Liver (tissue), 9 donors: ENCODE measurements around the gene DBH. TPM values are rescaled to one million over a fixed set of nuclear protein-coding genes. Genes with fewer than 3 reads are reported as not detected.

Experiments used
- DNase-seq: peaks from one replicate; pipeline ENCODE4 v3.0.0-alpha.2; 2017; ENCODE audit warnings: low spot score
- H3K27ac ChIP-seq, 2 donors: one replicate each; pipeline ENCODE4 v1.7.0; 2013; ENCODE audit warnings: inconsistent platforms in 2 of 2, low read length in 2 of 2, control low read depth in 1 of 2, low read depth in 1 of 2, mild to moderate bottlenecking in 1 of 2
- H3K27me3 ChIP-seq, 4 donors: one replicate each; pipeline versions ENCODE4 v1.6.1 to v1.7.0; 2013; ENCODE audit warnings: low read length in 3 of 4, inconsistent platforms in 1 of 4, mild to moderate bottlenecking in 1 of 4, moderate library complexity in 1 of 4; ENCODE audit not compliant: control insufficient read depth in 4 of 4, insufficient read depth in 4 of 4
- H3K36me3 ChIP-seq, 4 donors: one replicate each; pipeline versions ENCODE4 v1.6.1 to v1.7.0; 2013; ENCODE audit warnings: low read length in 3 of 4, mild to moderate bottlenecking in 3 of 4, low read depth in 1 of 4, moderate library complexity in 1 of 4; ENCODE audit not compliant: control insufficient read depth in 4 of 4, insufficient read depth in 3 of 4
- H3K4me1 ChIP-seq, 4 donors: one replicate each; pipeline versions ENCODE4 v1.6.1 to v1.7.0; 2013; ENCODE audit warnings: low read length in 3 of 4, mild to moderate bottlenecking in 3 of 4, moderate library complexity in 1 of 4; ENCODE audit not compliant: control insufficient read depth in 4 of 4, insufficient read depth in 4 of 4
- H3K4me3 ChIP-seq, 3 donors: one replicate each; pipeline versions ENCODE4 v1.6.1 to v1.7.0; 2013; ENCODE audit warnings: low read length in 3 of 3, control low read depth in 1 of 3, low read depth in 1 of 3, mild to moderate bottlenecking in 1 of 3
- H3K9ac ChIP-seq, 2 donors: one replicate each; pipeline ENCODE4 v1.7.0; 2013; ENCODE audit warnings: low read length in 2 of 2, mild to moderate bottlenecking in 2 of 2, moderate library complexity in 2 of 2, control low read depth in 1 of 2, low read depth in 1 of 2
- H3K9me3 ChIP-seq, 4 donors: one replicate each; pipeline versions ENCODE4 v1.6.1 to v1.7.0; 2013; ENCODE audit warnings: low read length in 3 of 4; ENCODE audit not compliant: control insufficient read depth in 4 of 4
- EGR1 ChIP-seq, 2 donors: IDR thresholded peaks; 2 replicates each; pipeline ENCODE4 v1.6.1; 2016 to 2018; ENCODE audit warnings: antibody characterized with exemption in 2 of 2, low read depth in 2 of 2
- FOXA1 ChIP-seq: IDR thresholded peaks from 2 replicates; pipeline ENCODE4 v1.6.1; 2016; ENCODE audit warnings: antibody characterized with exemption
- FOXA2 ChIP-seq: IDR thresholded peaks from 2 replicates; pipeline ENCODE4 v1.6.1; 2016; ENCODE audit warnings: antibody characterized with exemption
- HNF4A ChIP-seq, 2 donors: conservative IDR thresholded peaks; 2 replicates each; pipeline ENCODE4 v1.6.1; 2016; ENCODE audit warnings: antibody characterized with exemption in 2 of 2, mild to moderate bottlenecking in 2 of 2
- HNF4G ChIP-seq: IDR thresholded peaks from 2 replicates; pipeline ENCODE4 v1.6.1; 2016; ENCODE audit warnings: antibody characterized with exemption
- JUND ChIP-seq, 2 donors: IDR thresholded peaks; 2 replicates each; pipeline ENCODE4 v1.6.1; 2016; ENCODE audit warnings: antibody characterized with exemption in 2 of 2
- MAX ChIP-seq: IDR thresholded peaks from 2 replicates; pipeline ENCODE4 v1.6.1; 2016; ENCODE audit warnings: antibody characterized with exemption
- NR2F2 ChIP-seq: IDR thresholded peaks from 2 replicates; pipeline ENCODE4 v1.6.1; 2016; ENCODE audit warnings: antibody characterized with exemption
- RAD21 ChIP-seq, 2 donors: IDR thresholded peaks; 2 replicates each; pipeline ENCODE4 v1.6.1; 2016; ENCODE audit warnings: antibody characterized with exemption in 2 of 2, mild to moderate bottlenecking in 2 of 2
- REST ChIP-seq: IDR thresholded peaks from 2 replicates; pipeline ENCODE4 v1.6.1; 2016; ENCODE audit warnings: antibody characterized with exemption, mild to moderate bottlenecking
- RXRA ChIP-seq, 2 donors: IDR thresholded peaks; 2 replicates each; pipeline ENCODE4 v1.6.1; 2017 to 2018; ENCODE audit warnings: antibody characterized with exemption in 2 of 2, mild to moderate bottlenecking in 1 of 2
- SP1 ChIP-seq: IDR thresholded peaks from 2 replicates; pipeline ENCODE4 v1.6.1; 2018; ENCODE audit warnings: antibody characterized with exemption, mild to moderate bottlenecking
- TAF1 ChIP-seq: conservative IDR thresholded peaks from 2 replicates; pipeline ENCODE4 v1.6.1; 2016; ENCODE audit warnings: antibody characterized with exemption, mild to moderate bottlenecking
- YY1 ChIP-seq: IDR thresholded peaks from 2 replicates; pipeline ENCODE4 v1.6.1; 2016; ENCODE audit warnings: antibody characterized with exemption, mild to moderate bottlenecking
- ZBTB33 ChIP-seq: IDR thresholded peaks from 2 replicates; pipeline ENCODE4 v1.6.1; 2016; ENCODE audit warnings: antibody characterized with exemption
- WGBS: extraction: QIAGEN DNeasy Blood & Tissue Kit; methylation state at CpG from one replicate; pipeline ENCODE4 v1.1.7; 2013; 5-methylcytosine and 5-hydroxymethylcytosine counted together
- polyA plus RNA-seq, 2 donors: library from polyadenylated mRNA; stranded (reverse) in 1 of 2; unstranded in 1 of 2; fragments of 200-250 nt in 1 of 2; fragments of >200 nt in 1 of 2; fragmentation: Nextera tagmentation in 1 of 2; extraction: Ambion mirVana in 1 of 2; gene quantifications; one replicate each; pipeline versions ENCODE4 v1.2.1 to v1.2.3, GENCODE V29; 2013 to 2015
- total RNA-seq, 2 donors: library from RNA; depleted of rRNA; stranded (reverse); fragments of >200 nt; gene quantifications; one replicate each; pipeline ENCODE4 v1.2.3, GENCODE V29; 2014
- donor health status: healthy.
- donor health status: healthy.
- donor health status: healthy.
- donor health status: healthy.
- donor health status: healthy.

Gene DBH
- total and polyA plus RNA-seq, 4 donors = 0.37 to 21.2 (median 2.5) TPM

- no peaks in the 10 kb centered on the region for H3K36me3 ChIP-seq
- WGBS = 16% methylated on average over 41 of the region's 41 CpGs
- H3K4me1 ChIP-seq = peaks cover 0 to 2% (median 0%) of the 10 kb centered on the region in 4 donors
- no peaks in the 10 kb centered on the region for H3K9me3 ChIP-seq
- peak overlapping the region in 1 of 2 donors; percentile 23 for H3K27ac ChIP-seq
- TF ChIP-seq RXRA (IDR thresholded peaks at IDR 0.05) = no peak
- no peak for TF ChIP-seq RAD21 (IDR thresholded peaks at IDR 0.05)
- TF ChIP-seq MAX = no peak
- TF ChIP-seq HNF4A (conservative IDR thresholded peaks at IDR 0.05) = no peak
- TF ChIP-seq FOXA1 = no peak
- no peak for TF ChIP-seq JUND (IDR thresholded peaks at IDR 0.05)
- TF ChIP-seq SP1 = no peak
- H3K9ac ChIP-seq = no peak overlapping the region
- H3K4me3 ChIP-seq = peak overlapping the region in 1 of 3 donors; percentile 19
- no peak for DNase-seq
- H3K27me3 ChIP-seq = peaks cover 0 to 2% (median under 1%) of the 10 kb centered on the region in 4 donors
Observed at GRCh38 chr9:133608889-133609288, 27.3 kb upstream of the DBH start.

- no peak for TF ChIP-seq TAF1
- peak; percentile 97 for TF ChIP-seq REST
- TF ChIP-seq NR2F2 = no peak
- Histone ChIP-seq H3K27me3 (peaks cover 0 to 2% (median 1%) of the 10 kb centered on the region in 4 donors), H3K27ac (peak within 1 kb of the TSS in 1 of 2 donors; percentile 23), H3K9ac (no peak within 1 kb of the TSS), H3K4me3 (peak within 1 kb of the TSS in 1 of 3 donors; percentile 19), H3K36me3 (no peaks in the 10 kb centered on the region), H3K4me1 (peaks cover 0 to 2% (median 0%) of the 10 kb centered on the region in 4 donors), H3K9me3 (no peaks in the 10 kb centered on the region)
- 18% methylated on average over 61 of the region's 61 CpGs for WGBS
- peak; percentile 60 for DNase-seq
Observed at GRCh38 chr9:133609311-133610098, 26.7 kb upstream of the DBH start, which contains the start of gene FAM163B. FAM163B (minus strand) TSS chr9:133609389; CDS start chr9:133580223, 29,166 bp downstream.

- 83% methylated on average over 5 of the region's 5 CpGs for WGBS
- Histone ChIP-seq H3K27me3 (peaks cover 0 to 2% (median 1%) of the 10 kb centered on the region in 4 donors), H3K27ac (no peak overlapping the region)
Observed at GRCh38 chr9:133610845-133611244, 25.3 kb upstream of the DBH start.

More at GRCh38 chr9:133610845-133611244, 25.3 kb upstream of the DBH start:
- Histone ChIP-seq H3K4me3 (no peak overlapping the region), H3K9ac (no peak overlapping the region), H3K9me3 (no peaks in the 10 kb centered on the region), H3K4me1 (peaks cover 0 to 2% (median 0%) of the 10 kb centered on the region in 4 donors), H3K36me3 (no peaks in the 10 kb centered on the region)
- no peak for DNase-seq
- TF ChIP-seq HNF4G = no peak
- no peak for TF ChIP-seq ZBTB33
- no peak for TF ChIP-seq REST
- TF ChIP-seq NR2F2 = no peak
- no peak for TF ChIP-seq MAX
- TF ChIP-seq FOXA2 = no peak
- no peak for TF ChIP-seq FOXA1
- no peak for TF ChIP-seq YY1
- TF ChIP-seq EGR1 (IDR thresholded peaks at IDR 0.05; ENCODE audit: low read depth in 2 of 2) = no peak
- TF ChIP-seq HNF4A (conservative IDR thresholded peaks at IDR 0.05) = no peak
- TF ChIP-seq TAF1 = no peak
